Superior temporal gyrus (tissue), 1 donor: ENCODE data around the gene NFATC1.

Source experiments
- DNase-seq: peaks from one replicate; pipeline ENCODE4 v3.0.0-alpha.2; 2016; ENCODE audit errors: extremely low spot score

NFATC1 gene

DNA sequence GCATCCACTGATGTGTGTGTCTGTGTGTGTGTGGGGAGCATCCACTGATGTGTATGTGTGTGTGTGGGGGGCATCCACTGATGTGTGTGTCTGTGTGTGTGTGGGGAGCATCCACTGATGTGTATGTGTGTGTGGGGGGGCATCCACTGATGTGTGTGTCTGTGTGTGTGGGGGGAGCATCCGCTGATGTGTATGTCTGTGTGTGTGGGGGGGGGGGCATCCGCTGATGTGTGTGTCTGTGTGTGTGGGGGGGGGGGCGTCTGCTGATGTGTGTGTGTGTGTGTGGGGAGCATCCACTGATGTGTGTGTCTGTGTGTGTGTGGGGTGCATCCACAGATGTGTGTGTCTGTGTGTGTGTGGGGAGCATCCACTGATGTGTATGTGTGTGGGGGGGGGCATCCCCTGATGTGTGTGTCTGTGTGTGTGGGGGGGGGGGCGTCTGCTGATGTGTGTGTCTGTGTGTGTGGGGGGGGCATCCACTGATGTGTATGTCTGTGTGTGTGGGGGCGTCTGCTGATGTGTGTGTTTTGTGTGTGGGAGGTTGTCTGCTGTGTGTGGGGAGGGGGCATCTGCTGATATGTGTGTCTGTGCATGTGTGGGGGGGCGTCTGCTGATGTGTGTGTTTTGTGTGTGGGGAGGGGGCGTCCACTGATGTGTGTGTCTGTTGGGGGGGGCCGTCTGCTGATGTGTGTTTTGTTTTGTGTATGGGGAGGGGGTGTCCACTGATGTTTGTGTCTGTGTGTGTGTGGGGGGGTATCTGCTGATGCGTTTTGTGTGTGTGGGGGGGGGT is 125.9 kb downstream of the NFATC1 start:
- no peak for DNase-seq

DNA sequence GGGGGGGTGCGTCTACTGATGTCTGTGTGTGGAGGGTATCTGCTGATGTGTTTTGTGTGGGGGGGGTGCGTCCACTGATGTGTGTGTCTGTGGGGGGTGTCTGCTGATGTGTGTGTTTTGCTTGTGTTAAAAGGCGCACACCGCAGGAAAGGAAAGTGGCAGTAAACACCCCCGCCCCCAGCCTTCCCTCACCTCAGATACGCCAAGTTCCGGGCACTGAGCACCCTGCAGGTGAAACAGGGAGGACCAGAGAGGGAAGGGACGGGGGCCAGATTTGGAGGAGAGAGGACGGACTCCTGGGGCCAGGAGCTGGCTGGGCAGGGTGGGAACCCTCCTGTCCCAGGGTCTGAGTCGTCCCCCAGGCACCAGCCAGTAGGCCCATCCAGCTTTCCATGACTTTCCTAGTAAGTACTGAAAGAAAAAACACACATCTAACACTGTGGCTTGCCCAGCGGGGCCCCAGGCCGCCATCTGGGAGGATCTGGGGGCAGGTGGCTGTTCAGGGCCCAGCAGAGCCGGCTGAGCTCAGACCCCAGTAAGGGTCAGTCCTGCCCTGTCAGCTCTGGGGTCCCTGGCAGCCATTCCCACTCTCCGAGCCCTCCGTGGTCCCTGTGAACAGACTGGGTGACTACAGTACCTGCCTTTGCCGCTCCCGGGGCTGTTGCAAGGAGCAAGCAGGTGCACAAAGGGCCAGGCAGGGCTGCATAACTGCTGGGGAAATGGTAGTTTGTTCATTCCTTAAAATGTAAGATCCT is 126.9 kb downstream of the NFATC1 start:
- DNase-seq: no peak

GRCh38 chr18:79523206-79523735 is 127.5 kb downstream of the NFATC1 start:
- DNase-seq: no peak

- DNase-seq: no peak
These were observed 128.0 kb downstream of the NFATC1 start for GRCh38 chr18:79523736-79524180.

- DNase-seq: no peak
These were observed 128.7 kb downstream of the NFATC1 start for GRCh38 chr18:79524181-79525078.

GRCh38 chr18:79525556-79526467 is 130.1 kb downstream of the NFATC1 start:
- no peak for DNase-seq

- no peak for DNase-seq
These were observed 131.0 kb downstream of the NFATC1 start for GRCh38 chr18:79526468-79527460.

DNA sequence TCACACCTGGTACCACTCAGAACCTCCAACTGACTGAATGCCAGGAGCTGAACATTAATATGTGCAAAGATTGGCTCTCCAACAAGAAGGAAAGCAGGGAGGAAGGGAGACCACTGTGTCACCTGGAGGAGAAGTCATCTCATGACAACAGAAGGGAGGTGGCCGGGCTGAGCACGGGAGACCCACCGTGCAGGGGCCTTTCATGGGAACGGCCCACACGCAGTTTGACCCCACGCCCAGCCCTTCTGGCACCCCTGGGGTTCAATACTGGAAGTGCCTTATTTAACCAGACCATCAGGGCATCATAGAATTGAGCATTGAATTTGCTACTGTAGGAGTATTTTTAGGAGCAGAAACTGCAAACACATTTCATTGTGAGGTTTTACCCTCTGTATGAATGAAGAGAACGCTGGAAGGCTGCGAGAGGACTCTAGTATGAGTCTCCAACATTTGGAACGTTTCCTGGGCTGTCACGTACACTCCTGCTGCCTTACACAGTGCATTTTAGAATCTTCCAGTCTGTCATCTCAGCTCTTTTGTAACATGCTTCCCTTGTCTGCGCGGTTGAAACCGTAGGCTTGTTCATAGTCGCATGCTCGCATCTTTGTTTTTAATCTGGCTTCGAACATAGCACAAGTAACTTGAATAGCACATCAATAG is 132.1 kb downstream of the NFATC1 start:
- DNase-seq: no peak

DNA sequence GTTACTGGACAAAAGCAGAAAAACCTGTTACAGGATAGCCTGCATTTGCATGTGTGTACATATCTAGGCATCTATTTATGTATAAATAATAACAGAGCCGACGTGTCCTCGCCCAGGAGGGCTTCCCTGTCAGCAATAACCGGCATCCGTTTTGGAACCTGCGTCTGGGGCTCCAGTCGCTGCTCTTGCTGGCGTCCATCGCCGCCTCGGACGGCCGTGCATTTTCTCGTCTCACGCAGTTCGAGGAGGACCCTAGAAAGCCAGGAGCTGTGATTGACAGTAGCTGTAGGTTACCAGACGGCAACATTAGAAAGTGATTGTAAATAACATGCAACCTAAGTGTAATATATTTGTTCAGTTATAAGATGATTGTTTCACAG is 132.6 kb downstream of the NFATC1 start:
- DNase-seq: no peak

- peak; percentile 88 for DNase-seq
These were observed 133.1 kb downstream of the NFATC1 start for GRCh38 chr18:79528846-79529245.

DNA sequence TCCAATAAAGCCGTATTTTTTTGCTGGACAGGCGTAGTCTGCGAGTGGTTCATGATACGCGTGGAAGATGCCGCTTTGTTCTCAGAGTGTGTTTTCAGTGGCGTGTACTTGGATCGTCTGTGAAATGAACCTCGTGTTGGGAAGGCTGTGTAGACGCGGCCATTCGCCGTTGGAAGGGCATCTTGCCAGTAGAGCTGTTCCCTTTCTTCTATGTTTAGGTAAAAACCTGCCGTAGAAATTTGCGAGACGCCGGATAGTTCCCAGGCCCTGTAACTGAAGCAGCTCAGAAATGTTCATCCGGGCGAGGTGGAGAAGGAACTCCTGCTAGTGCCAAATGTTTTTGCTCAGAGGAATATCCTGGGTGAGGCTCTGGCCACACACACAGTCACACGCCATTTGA is 133.6 kb downstream of the NFATC1 start:
- no peak for DNase-seq

DNA sequence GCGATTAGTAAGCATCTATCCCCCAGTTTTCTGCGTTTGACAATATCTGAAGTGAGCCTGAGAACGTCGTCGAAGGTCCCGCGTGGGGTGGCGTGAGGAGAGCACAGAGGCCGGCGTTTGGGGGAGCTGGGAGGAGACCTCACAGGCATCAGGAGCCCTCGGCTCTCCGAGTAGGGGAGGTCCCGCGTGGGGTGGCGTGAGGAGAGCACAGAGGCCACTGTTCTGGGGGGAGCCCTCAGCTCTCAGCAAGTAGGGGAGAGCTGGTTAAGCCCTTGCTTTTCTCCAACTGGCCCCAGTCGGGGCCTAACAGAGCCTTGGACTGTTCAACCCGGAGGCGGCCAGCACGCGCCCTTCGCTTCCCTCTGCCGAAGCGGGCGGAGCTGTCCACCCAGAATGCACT is 134.3 kb downstream of the NFATC1 start:
- no peak for DNase-seq

DNA sequence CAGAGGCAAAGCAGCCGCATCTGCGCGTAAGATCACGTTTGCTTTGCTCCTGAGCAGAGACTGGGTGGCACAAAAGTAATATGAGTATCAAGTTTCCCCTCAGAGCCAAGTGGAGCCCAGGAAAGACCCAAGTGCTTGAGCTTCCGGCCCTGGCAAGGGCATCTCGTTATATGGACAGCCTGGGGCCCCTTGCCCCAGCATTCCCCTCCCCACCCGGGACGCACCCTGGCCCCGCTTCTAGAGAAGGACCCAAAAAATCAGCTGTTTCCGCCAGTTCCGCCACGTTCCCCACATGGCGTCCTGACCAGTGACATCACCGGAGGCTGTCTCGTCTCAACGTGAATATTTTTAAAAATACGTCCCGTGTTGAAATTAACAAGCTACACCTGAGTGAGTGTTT is 135.1 kb downstream of the NFATC1 start:
- DNase-seq: no peak

DNA sequence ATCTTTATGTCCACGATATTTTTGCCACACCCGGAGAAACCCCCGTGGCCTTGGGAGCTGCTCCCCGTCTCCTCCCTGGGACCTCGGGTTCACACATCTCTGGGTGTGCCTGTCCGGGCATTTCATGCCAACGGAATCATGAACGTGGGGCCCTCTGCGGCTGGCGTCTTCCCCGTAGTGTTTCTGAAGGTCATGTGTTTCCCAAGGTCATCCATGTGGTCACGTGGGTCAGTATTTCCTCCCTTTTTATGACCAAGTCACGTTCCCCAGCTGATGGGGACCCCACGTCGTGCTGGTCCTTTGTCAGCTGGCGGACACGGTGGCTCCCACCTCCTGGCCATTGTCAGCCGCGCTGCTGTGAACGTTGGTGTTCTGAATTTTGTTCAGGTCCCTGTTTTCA is 135.7 kb downstream of the NFATC1 start:
- DNase-seq: no peak

DNA sequence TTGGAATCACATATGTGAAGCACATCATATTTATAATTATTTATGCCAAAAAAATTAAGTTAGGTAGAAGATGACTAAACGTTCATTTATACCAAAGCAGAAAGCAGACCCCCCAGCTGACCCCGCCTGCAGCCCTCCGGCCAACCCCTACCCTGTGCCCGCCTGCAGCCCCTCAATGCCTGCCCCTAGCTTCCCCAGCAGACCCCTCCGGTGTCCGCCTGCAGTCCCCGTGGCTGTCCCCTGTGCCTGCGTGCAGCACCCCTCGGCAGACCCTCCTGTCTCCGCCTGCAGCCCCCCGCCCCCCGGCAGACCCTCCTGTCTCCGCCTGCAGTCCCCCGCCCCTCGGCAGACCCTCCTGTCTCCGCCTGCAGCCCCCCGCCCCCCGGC is 136.2 kb downstream of the NFATC1 start:
- DNase-seq: no peak

DNA sequence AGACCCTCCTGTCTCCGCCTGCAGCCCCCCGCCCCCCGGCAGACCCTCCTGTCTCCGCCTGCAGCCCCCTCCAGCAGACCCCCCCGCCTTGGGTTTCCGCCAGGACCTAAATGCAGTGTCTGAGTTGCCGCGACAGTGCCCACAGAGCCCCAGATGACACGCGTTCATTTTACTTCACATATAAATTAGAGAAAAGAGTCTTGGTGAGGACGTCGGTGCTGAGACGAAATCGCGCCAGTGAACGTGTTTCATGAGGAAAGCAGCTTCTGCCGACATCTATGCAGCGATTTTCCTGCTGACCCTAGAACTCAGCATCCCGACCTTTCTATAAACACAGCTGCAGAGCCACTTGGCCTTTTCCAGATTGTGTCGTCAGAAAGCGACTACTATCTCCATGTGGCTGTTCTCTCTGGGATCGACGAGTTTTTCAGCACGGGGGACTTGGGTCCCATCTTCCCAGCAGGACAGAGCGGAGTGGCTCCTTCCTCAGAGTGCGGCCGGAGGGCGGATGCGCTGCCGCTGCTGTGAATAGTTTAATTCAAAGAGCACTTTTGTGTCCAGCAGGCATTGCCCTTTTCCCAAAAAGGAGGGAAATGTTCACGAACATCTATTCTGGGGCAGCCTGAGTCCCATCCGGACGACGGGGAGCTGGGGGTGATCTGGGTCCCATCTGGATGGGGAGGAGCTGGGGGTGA is 136.7 kb downstream of the NFATC1 start:
- DNase-seq: no peak

- no peak for DNase-seq
These were observed 137.4 kb downstream of the NFATC1 start for GRCh38 chr18:79533146-79533545.

DNA sequence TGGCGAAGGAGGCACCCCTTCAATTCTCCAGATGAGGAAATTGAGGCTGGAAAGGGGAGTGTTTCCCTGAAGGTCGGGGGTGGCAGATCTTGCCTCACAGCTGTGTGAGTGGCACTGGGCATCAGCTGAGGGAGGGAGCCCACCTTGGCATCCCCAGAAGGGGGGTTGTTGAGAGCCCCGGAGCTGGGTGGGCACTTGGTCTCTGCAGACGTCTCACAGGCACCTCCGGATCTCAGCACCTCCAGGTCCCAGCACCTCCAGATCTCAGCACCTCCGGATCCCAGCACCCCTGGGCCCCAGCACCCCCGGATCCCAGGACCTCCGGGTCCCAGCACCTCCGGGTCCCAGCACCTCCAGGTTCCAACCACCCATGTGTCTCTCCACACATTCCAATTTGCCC is 137.9 kb downstream of the NFATC1 start:
- DNase-seq: no peak
